ENCODE data around the gene BYSL. TPM values are rescaled to one million over a fixed set of nuclear protein-coding genes. Genes with fewer than 3 reads are reported as not detected.

The BYSL gene
- polyA plus RNA-seq, 1 donor (not counting 4 experiments of a cell fraction or from before 2014, with no cell fraction given) = 34.3 TPM

GRCh38 chr6:41954668-41955067 lies 33.4 kb downstream of the BYSL start:
- FAIRE-seq = no peak

GRCh38 chr6:41955412-41955811 lies 34.1 kb downstream of the BYSL start:
- no peaks in the 10 kb centered on the region for H3K27me3 ChIP-seq (ENCODE audit: control insufficient read depth, extremely low read depth, insufficient read depth, low read length)
- H3K4me2 ChIP-seq (ENCODE audit: control insufficient read depth, extremely low read depth, insufficient read depth, low read depth, low read length) = no peak overlapping the region
- no peaks in the 10 kb centered on the region for H4K20me1 ChIP-seq (ENCODE audit: control insufficient read depth, extremely low read depth, insufficient read depth, low read length)
- H3K9me1 ChIP-seq (ENCODE audit: control insufficient read depth, extremely low read depth, insufficient read depth, low read length) = no peaks in the 10 kb centered on the region
- H2AFZ ChIP-seq (ENCODE audit: control insufficient read depth, low read length) = no peak overlapping the region
- H3K9me3 ChIP-seq (ENCODE audit: control insufficient read depth, low read depth, low read length) = no peaks in the 10 kb centered on the region
- H3K4me3 ChIP-seq (ENCODE audit: control insufficient read depth in 2 of 3, extremely low read depth in 1 of 3, insufficient read depth in 2 of 3, low read depth in 1 of 3, low read length in 3 of 3) = no peak overlapping the region
- dilution Hi-C loops (cut with MboI; ENCODE audit: extremely low pct_ligation_motif_present, low sequenced_read_pairs) = no loop called here
- no peak overlapping the region for H3K9ac ChIP-seq (ENCODE audit: control insufficient read depth, extremely low read depth, insufficient read depth, low read length)
- no peaks in the 10 kb centered on the region for H3K36me3 ChIP-seq (ENCODE audit: control insufficient read depth in 2 of 2, extremely low read depth in 1 of 2, insufficient read depth in 2 of 2, low read length in 2 of 2)
- no peak for TF ChIP-seq EZH2 (IDR thresholded peaks at IDR 0.05; ENCODE audit: low read length)
- no peak for TF ChIP-seq CTCF (optimal IDR thresholded peaks at IDR 0.05 in 1 of 3, IDR thresholded peaks at IDR 0.05 in 1 of 3, conservative IDR thresholded peaks at IDR 0.05 in 1 of 3; ENCODE audit: extremely low read depth in 1 of 3, insufficient read depth in 2 of 3, low read length in 3 of 3)
- FAIRE-seq (no peak), DNase-seq (ENCODE audit: low read depth, low spot score) (no peak)
- peaks cover 4% of the 10 kb centered on the region for H3K4me1 ChIP-seq (ENCODE audit: control insufficient read depth, extremely low read depth, insufficient read depth, low read length)
- no peak overlapping the region for H3K27ac ChIP-seq (ENCODE audit: control insufficient read depth, insufficient read depth, low read length)
- no peaks in the 10 kb centered on the region for H3K79me2 ChIP-seq (ENCODE audit: control insufficient read depth, insufficient read depth, low read length)

More at GRCh38 chr6:41954668-41955067, 33.4 kb downstream of the BYSL start:
- Histone ChIP-seq H3K4me2 (ENCODE audit: control insufficient read depth, extremely low read depth, insufficient read depth, low read depth, low read length) (no peak overlapping the region), H3K9me3 (ENCODE audit: control insufficient read depth, low read depth, low read length) (no peaks in the 10 kb centered on the region), H2AFZ (ENCODE audit: control insufficient read depth, low read length) (no peak overlapping the region), H3K9ac (ENCODE audit: control insufficient read depth, extremely low read depth, insufficient read depth, low read length) (no peak overlapping the region), H3K9me1 (ENCODE audit: control insufficient read depth, extremely low read depth, insufficient read depth, low read length) (no peaks in the 10 kb centered on the region), H3K27ac (ENCODE audit: control insufficient read depth, insufficient read depth, low read length) (no peak overlapping the region), H3K36me3 (ENCODE audit: control insufficient read depth in 2 of 2, extremely low read depth in 1 of 2, insufficient read depth in 2 of 2, low read length in 2 of 2) (no peaks in the 10 kb centered on the region), H3K27me3 (ENCODE audit: control insufficient read depth, extremely low read depth, insufficient read depth, low read length) (no peaks in the 10 kb centered on the region), H3K4me1 (ENCODE audit: control insufficient read depth, extremely low read depth, insufficient read depth, low read length) (peaks cover 4% of the 10 kb centered on the region), H3K4me3 (ENCODE audit: control insufficient read depth in 2 of 3, extremely low read depth in 1 of 3, insufficient read depth in 2 of 3, low read depth in 1 of 3, low read length in 3 of 3) (no peak overlapping the region), H3K79me2 (ENCODE audit: control insufficient read depth, insufficient read depth, low read length) (no peaks in the 10 kb centered on the region), H4K20me1 (ENCODE audit: control insufficient read depth, extremely low read depth, insufficient read depth, low read length) (no peaks in the 10 kb centered on the region)
- dilution Hi-C loops (cut with MboI; ENCODE audit: extremely low pct_ligation_motif_present, low sequenced_read_pairs) = no loop called here
- TF ChIP-seq CTCF (optimal IDR thresholded peaks at IDR 0.05 in 1 of 3, IDR thresholded peaks at IDR 0.05 in 1 of 3, conservative IDR thresholded peaks at IDR 0.05 in 1 of 3; ENCODE audit: extremely low read depth in 1 of 3, insufficient read depth in 2 of 3, low read length in 3 of 3) = no peak
- no peak for TF ChIP-seq EZH2 (IDR thresholded peaks at IDR 0.05; ENCODE audit: low read length)
- no peak for DNase-seq (ENCODE audit: low read depth, low spot score)
